Spleen (tissue), 7 donors: ENCODE measurements around the gene TRIM2.

Experiments used
- CTCF ChIP-seq, 11 experiments: fragments of 200-600 bp in 7 of 11; fragments of 450-650 bp in 4 of 11; sonication (generic) in 4 of 11; IDR thresholded peaks in 8 of 11; conservative IDR thresholded peaks in 3 of 11; 1 replicate in 7 of 11; 2 replicates in 4 of 11; pipeline versions ENCODE4 v1.4.0 to v1.8.0; 2016 to 2021; ENCODE audit warnings: antibody characterized with exemption in 11 of 11, inconsistent platforms in 4 of 11, mild to moderate bottlenecking in 1 of 11
- POLR2A ChIP-seq, 3 donors: fragments of 450-650 bp; IDR thresholded peaks; one replicate each; pipeline ENCODE4 v1.5.1; 2017; ENCODE audit warnings: antibody characterized with exemption in 3 of 3, mild to moderate bottlenecking in 1 of 3
- POLR2AphosphoS5 ChIP-seq, 3 donors: sonication (generic); formaldehyde crosslinking; IDR thresholded peaks; one replicate each; pipeline ENCODE4 v1.5.1; 2017; ENCODE audit warnings: antibody characterized with exemption in 3 of 3
- donor health status: DM: no; HTN: no; CAD: no; lungs with moderate emphysema.
- donor health status: DM: no; HTN: no; CAD: no.
- donor health status: DM: no; HTN: no; CAD: no.

- TF ChIP-seq CTCF (IDR thresholded peaks at IDR 0.05 in 8 of 11, conservative IDR thresholded peaks at IDR 0.05 in 3 of 11) (no peak), POLR2A (IDR thresholded peaks at IDR 0.05) (no peak), POLR2AphosphoS5 (IDR thresholded peaks at IDR 0.05) (no peak)
Observed at GRCh38 chr4:153297116-153297515, 92.9 kb downstream of the TRIM2 start.
